Measurements from ENCODE around the gene MYO6. TPM values are rescaled to one million over a fixed set of nuclear protein-coding genes. Genes with fewer than 3 reads are reported as not detected.

The MYO6 gene
- total RNA-seq, 1 experiment from 2014 or later = 44.1 TPM

- no peak overlapping the region for H3K27ac ChIP-seq (ENCODE audit: low read depth, low read length)
- no peaks in the 10 kb centered on the region for H3K36me3 ChIP-seq (ENCODE audit: control insufficient read depth in 1 of 2, insufficient read depth in 2 of 2, low read length in 2 of 2)
- no TSS peak for BruUV-seq (replicated peaks)
- no peak overlapping the region for H3K9ac ChIP-seq (ENCODE audit: low read length)
- ATAC-seq (no peak), DNase-seq (ENCODE audit: low read depth, low spot score) (no peak)
- H4K20me1 ChIP-seq (ENCODE audit: insufficient read depth) = no peaks in the 10 kb centered on the region
- no peaks in the 10 kb centered on the region for H3K27me3 ChIP-seq (ENCODE audit: insufficient read depth, low read length)
- H3K4me1 ChIP-seq (ENCODE audit: control insufficient read depth in 1 of 2, insufficient read depth in 2 of 2, low read length in 2 of 2) = peaks cover 3 to 20% of the 10 kb centered on the region in 2 experiments; a peak in 3 of 4 replicates
- H3K9me3 ChIP-seq (ENCODE audit: control insufficient read depth in 1 of 2, insufficient read depth in 1 of 2, low read depth in 1 of 2, low read length in 2 of 2) = no peaks in the 10 kb centered on the region
- H3K4me2 ChIP-seq (ENCODE audit: low read length) = no peak overlapping the region
- ChIA-PET POLR2A (no interaction called here), CTCF (no interaction called here), RAD21 (ENCODE audit: low non-redundant PET in 1 of 2, low total read pairs in 2 of 2, uncharacterized antibody in 2 of 2, unreplicated experiment in 2 of 2) (no interaction called here)
- H3K79me2 ChIP-seq (ENCODE audit: insufficient read depth, low read length) = peaks cover 52% of the 10 kb centered on the region
- no peak overlapping the region for H3K4me3 ChIP-seq (replicated peaks in 1 of 2; ENCODE audit: low read depth in 1 of 2, low read length in 2 of 2)
- intact Hi-C loops (cut with micrococcal nuclease) = no loop called here
- TF ChIP-seq EGR1 (IDR thresholded peaks at IDR 0.05; ENCODE audit: low read depth) (no peak), YY1 (IDR thresholded peaks at IDR 0.05; ENCODE audit: extremely low read depth, insufficient replicate concordance, low read depth, low read length) (no peak), ZFX (IDR thresholded peaks at IDR 0.05) (no peak), TCF7L2 (IDR thresholded peaks at IDR 0.05; ENCODE audit: borderline replicate concordance, extremely low read depth, insufficient read depth, insufficient read length) (no peak), EZH2 (IDR thresholded peaks at IDR 0.05) (no peak), CTCF (IDR thresholded peaks at IDR 0.05 in 2 of 3, conservative IDR thresholded peaks at IDR 0.05 in 1 of 3; ENCODE audit: borderline replicate concordance in 1 of 3, insufficient read depth in 1 of 3, low read depth in 2 of 3, low read length in 2 of 3) (no peak), ELF1 (IDR thresholded peaks at IDR 0.05; ENCODE audit: borderline replicate concordance, low read depth) (no peak), POLR2A (IDR thresholded peaks at IDR 0.05; ENCODE audit: borderline replicate concordance, extremely low read depth, insufficient read depth, insufficient read length) (no peak), ATF3 (IDR thresholded peaks at IDR 0.05) (no peak), EZH2phosphoT487 (IDR thresholded peaks at IDR 0.05; ENCODE audit: borderline replicate concordance) (no peak), FOSL1 (IDR thresholded peaks at IDR 0.05; ENCODE audit: low read depth) (no peak), JUND (IDR thresholded peaks at IDR 0.05) (no peak), CEBPB (IDR thresholded peaks at IDR 0.05; ENCODE audit: low read depth) (no peak), ZBTB33 (IDR thresholded peaks at IDR 0.05; ENCODE audit: extremely low read depth, insufficient replicate concordance, low read length) (no peak), SP1 (IDR thresholded peaks at IDR 0.05; ENCODE audit: low read depth) (no peak), CBX3 (IDR thresholded peaks at IDR 0.05; ENCODE audit: low read depth) (no peak), SIN3A (IDR thresholded peaks at IDR 0.05; ENCODE audit: low read depth) (no peak), REST (IDR thresholded peaks at IDR 0.05; ENCODE audit: low read depth) (no peak), POLR2AphosphoS5 (IDR thresholded peaks at IDR 0.05; ENCODE audit: low read depth, low read length) (no peak), SRF (IDR thresholded peaks at IDR 0.05; ENCODE audit: low read depth) (no peak)
- no peaks in the 10 kb centered on the region for H3K9me2 ChIP-seq (ENCODE audit: insufficient read depth)
- no peak overlapping the region for H2AFZ ChIP-seq (ENCODE audit: low read depth, low read length, poor library complexity, severe bottlenecking)
Observed at GRCh38 chr6:75778757-75779156, 29.7 kb downstream of the MYO6 start.

Measured in HCT116 (cell line).